Astrocyte of the hippocampus (primary cell): ENCODE measurements around the gene AWAT2.

ENCODE experiments used
- DNase-seq: peaks from one replicate; pipeline ENCODE4 v3.0.0; 2011; ENCODE audit warnings: low read depth, low spot score

Gene AWAT2

DNA sequence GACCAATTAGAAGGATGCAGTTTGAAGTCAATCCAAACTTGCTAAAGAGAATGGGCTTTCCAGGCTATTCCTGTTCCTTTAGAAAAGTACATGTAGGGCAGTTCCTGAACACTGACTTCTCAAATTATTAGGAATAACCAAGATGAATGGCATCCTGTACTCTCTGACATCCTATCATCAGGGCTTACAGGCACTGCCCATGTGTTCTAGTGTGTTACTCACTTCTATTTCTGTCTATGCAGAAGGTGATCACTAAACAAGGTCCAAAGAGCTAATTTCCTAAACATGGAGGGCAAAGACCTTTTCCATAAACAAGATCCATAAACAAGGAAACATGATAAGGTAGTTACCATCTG, 53.6 kb downstream of the AWAT2 start:
- DNase-seq, result no peak

DNA sequence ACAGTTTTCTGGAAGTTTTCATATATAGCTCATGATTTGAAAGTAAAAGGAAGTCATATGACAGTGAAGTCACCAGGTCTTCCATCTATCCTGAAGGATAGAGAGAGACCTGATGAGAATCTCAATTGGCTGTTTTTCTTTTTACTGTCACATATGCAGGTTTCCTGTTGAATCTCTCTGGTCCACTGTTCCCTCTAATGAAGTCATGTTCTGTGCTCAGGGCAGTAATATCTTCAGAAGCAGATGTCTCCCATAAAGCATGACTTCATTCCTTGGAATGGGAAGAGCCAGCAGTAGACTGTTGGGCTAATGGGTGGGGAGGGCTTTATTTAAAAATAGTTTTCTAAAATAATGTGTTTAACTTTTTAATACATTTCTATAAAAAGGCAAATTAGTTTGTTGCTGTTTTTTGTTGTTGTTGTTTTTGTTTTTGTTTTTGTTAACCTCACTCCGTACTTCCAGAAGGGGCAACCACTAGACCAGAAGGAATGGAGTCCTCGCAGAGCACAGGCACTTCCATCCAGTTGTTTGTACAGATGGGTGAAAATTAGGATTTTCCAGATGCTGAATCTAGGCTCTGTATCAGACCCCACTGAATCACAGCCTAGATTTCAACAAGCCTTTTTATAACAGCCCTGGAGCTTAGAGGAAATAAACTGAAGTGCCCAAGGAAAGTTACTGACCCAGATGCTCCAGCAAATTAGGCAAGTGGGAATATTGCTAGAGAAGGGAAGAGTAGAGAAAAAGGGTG, 54.2 kb downstream of the AWAT2 start:
- no peak for DNase-seq

DNA sequence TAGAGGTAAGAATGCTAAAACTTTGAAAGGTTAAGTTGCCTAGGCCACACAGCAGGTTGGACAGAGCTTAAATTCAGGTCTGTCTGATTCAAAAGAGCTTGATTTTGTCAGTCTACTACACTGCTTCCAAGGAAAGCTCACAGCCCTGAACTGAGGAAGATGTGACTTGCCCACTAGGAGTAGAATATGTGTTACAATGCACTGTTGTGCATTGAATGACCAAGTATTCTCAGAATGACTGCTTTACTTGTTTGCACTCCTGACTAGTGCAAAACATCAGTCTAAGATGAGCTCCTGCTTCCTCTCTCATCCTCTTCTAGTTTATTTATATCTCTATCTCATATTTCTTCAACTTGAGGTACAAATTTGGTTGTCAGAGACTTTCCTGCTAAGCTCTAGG, 56.2 kb downstream of the AWAT2 start:
- DNase-seq, result no peak

GRCh38 chrX:69991685-69992084, 58.1 kb downstream of the AWAT2 start:
- no peak for DNase-seq
